Measurements from ENCODE around the gene EXOC6B.

DNA sequence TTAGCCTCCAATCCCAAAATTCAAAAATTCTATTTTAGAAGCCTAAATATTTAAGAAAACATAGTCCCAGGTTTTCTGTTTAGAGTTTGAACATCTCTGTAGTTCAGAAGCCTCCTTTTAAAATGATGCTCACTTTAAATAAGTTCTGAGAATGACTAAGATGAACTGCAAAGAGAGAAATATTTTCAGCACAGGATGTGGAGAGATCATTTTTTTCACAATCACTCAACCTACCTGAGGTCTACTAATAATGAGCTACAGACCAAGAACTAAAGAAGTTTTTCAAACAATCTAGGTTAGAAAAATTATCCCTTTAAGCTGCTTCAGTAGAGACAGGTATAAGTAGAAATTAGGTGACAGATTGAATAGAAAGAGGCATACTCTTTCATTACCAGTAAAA, 493.1 kb downstream of the EXOC6B start:
- TF ChIP-seq EZH2 (IDR thresholded peaks at IDR 0.05) (no peak), POLR2AphosphoS5 (IDR thresholded peaks at IDR 0.05; ENCODE audit: borderline replicate concordance, low read depth, low read length) (no peak)

Data from SK-N-MC (cell line).